ENCODE data around the gene NECAB2.

The NECAB2 gene

DNA sequence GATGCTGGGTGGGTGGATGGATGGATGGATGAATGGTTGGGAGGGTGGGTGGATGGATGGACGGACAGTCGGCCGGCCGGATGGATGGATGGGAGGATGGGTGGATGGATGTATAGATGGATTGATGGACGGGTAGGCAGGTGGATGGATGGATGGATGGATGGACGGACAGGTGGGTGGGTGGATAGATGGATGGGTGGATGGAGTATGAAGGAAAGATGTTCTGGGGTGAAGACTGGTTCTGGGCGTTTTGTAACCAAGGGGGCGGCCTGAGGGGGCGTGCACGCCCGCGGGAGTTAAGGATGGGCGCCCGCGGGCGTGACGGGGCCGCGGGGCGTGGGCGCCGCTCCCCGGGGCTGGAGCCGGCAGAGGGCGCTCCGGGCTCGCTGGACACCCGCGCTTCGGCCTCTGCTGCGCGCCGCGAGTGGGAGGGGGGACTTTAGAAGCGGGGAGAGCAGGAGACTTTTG, at the start of gene NECAB2:
NECAB2 (plus strand) TSS at position 407 of the 468 bp plus-strand sequence. CDS start 405 bp downstream, outside the sequence.
- DNase-seq (ENCODE audit: low spot score): no peak

DNA sequence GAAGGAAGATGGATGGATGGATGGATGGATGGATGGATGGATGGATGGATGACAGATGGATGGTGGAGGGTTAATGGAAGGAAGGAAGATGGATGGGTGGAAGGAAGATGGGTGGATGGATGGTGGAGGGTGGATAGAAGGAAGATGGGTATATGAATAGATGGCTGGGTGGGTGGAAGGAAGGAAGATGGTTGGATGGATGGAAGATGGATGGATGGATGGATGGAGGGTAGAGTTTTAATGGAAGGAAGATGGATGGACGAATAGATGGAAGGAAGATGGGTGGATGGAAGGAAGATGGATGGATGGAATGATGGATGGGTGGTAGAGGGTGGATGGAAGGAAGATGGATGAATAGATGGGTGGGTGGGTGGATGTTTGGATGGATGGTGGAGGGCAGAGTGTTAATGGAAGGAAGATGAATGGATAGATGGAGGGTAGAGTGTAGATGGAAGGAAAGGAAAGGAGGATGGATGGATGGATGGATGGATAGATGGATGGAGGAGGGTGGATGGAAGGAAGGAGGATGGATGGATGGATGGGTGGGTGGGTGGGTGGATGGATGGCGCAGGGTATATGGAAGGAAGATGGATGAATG, 47.1 kb upstream of the NECAB2 start:
- no peak for DNase-seq (ENCODE audit: low spot score)

DNA sequence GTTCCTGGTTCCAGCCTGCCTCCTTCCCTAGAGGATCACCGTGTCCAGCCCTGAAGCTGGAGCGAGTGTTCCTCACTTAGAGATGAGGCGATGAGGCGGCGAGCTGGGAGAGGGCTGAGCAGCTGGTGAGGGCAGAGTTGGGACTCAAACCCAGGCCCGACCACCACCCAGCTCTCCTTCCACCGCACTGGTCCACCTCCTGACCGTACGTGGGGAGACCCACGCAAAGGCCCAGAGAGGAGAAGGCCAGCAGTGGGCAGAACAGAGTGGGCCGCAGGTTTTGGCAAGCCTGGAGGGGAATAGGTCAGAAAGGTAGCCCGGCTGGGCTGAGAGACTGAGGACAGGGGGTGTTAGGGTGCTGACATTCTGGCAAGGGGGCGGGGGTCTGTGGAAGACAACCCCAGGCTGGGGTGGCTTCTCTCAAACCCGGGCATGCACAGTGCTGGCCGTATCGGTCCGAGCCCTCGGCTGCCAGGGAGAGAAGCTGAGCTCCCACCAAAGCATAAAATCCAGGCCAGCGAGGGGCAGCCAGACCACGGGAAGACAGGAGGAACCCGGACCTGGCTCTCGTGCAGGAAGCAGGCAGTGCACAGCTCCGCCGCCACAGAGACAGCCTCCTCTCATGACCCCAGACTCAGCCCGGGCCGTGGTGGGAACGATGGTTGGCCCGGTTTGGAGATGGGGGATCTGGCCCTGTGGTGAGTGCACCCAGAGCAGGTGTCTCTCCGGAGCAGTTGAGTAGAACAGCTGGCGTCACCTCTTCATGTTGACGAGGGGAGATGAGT, 44.3 kb upstream of the NECAB2 start:
- DNase-seq (ENCODE audit: low spot score): no peak

DNA sequence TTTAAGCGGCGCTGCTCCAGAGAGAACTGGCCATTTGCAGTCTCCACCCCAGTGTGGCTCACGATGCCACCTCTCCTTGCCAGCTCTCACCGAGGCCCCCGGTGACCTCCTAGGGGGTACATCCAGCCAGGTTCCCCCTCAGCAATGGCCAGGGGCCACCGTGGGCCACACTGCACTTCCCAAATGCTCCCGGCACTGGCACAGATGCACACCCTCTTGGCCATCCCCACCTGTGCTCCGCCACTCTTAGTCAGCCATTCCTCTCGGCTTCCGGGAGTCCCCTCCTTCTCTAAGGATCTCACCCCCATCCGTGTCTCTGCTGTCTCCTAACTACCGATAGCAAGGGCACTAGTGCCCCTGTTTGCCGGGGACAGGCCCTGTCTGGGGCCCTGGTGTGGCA, 43.4 kb upstream of the NECAB2 start:
- DNase-seq (ENCODE audit: low spot score): no peak

DNA sequence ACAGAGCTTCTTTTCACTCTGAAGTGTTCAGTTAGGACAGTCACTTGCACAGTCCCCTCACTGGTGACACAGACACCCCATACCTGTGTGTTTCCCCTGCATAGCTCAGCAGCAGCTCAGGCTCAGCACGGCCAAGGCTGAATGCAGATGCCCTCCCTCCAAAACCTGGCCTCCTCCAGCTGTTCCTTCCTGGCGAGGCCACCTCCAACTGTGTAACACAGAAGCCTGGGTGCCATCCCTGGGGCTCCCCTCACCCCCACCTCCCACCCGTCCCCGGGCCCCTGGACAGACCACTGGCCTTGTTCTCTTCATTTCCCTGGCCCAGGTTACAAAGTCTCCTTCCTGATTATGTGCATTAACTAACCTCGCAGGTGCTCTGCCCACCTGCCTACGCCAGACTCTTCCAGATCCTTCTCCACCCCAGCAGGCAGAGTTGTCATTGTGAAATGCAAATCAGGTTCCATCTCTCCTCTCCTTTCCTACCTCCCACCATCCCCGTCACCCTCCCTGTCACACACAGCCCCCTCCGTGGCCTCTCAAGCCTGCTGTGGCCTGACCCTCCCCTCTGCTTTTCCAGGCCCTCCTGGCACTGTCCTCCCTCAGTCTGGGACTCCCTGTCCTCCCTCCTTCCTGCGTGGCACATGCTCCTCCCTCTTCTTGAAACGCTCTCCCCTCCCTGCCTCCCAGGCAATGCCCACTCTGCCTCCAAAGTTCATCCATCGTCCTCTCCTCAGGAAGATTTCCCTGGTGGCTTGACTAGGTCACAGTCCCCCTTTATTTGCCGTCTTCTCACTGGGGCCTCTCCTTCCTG, 42.7 kb upstream of the NECAB2 start:
- DNase-seq (ENCODE audit: low spot score): no peak

DNA sequence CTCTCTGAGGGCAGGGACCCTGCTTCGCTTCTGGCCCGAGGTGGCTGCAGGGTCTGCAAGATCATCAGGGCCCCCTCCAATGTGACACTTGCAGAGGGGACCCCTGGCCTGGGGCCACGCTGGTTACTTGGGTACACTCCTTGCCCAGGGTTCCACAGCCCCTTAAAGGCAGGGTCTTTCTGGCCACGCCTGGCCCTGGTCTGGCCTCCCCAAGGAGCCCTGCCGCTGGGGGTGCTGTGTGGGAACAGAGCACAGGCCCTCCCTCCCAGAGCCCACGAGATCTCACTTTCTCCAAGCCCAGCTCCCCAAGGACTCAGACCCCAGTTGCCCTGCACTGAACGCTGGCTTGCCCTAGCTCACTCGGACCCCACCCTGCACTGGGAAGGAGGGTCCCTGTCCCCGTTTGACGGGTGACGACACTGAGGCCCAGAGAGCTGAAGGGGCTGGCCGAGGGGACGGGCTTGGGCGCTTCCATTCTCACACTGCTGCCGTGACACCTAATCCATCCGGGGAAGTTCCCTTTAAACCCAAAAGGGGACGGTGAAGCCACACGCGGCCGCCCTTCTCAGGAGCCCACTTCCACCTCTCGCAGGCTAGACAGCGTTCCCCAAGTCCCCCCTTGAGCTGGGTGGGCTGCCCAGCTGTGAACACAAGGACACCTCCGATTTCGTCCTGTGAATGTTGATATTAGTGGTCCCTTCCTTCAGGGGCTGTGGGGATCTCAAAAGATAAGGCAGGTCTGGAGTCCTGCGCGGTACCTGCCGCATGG, 41.9 kb upstream of the NECAB2 start:
- no peak for DNase-seq (ENCODE audit: low spot score)

DNA sequence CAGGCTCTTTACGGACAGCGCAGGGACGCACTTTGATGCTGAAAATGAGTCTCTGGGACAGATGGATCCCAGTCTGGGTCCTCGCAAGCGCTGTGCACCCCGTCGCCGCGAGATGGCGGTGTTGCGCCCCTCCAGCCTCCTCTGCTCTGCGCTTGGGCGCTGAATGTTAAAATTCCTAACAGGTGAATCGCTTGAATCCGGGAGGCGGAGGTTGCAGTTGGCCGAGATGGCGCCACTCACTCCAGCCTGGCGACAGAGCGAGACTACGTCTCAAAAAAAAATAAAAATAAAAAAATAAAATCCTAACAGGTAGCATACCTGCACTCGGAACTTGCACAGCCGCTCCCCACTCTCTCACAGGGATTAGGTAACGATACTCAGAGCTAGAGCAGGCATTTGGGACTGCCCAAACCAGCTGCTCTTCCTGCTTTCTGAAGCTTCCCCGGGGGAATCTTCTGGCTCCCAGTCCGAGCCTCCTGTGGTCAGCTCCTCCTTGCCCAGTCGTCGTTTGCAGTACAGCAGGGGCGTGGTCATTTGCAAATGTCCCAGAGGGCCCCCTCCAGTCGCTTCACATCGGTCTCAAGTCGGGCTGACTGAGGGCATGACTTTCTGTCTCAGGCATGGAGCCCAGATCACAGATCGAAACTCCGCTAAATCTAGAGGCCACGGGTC, 41.2 kb upstream of the NECAB2 start:
- DNase-seq (ENCODE audit: low spot score): peak; percentile 95

DNA sequence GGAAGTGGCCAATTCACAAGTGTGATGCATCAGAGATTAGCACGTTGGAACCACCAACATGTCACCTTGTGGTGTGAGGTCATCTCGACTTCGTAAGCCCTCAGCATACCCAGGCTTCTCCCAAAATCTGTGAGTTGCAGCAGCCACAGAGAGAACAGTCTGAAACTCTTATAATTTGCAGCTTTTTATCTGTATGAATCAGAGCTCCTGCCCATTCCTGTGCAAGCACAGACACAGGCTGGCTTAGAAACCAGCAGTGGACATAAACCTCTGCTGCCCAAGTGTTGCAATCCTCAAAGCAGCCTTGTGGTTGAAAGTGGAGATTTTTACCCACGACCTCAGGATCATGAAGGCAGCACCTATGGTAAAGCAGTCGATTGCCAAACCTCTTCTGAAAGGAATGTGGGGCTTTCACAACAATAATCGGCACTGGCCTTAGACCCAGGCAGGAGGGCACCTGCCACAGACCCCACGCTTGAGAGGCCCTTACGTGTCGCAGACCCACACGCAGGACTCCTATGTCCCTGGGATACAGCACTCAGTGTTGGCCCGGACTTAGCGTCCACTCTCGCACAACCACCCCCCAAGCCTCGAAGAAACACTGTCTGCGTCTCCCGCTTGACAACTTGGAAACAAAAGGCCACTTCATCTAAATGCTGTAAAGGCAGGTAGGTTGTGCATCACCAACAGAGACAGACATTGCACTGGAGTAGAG, 39.5 kb upstream of the NECAB2 start:
- peak; percentile 85 for DNase-seq (ENCODE audit: low spot score)

DNA sequence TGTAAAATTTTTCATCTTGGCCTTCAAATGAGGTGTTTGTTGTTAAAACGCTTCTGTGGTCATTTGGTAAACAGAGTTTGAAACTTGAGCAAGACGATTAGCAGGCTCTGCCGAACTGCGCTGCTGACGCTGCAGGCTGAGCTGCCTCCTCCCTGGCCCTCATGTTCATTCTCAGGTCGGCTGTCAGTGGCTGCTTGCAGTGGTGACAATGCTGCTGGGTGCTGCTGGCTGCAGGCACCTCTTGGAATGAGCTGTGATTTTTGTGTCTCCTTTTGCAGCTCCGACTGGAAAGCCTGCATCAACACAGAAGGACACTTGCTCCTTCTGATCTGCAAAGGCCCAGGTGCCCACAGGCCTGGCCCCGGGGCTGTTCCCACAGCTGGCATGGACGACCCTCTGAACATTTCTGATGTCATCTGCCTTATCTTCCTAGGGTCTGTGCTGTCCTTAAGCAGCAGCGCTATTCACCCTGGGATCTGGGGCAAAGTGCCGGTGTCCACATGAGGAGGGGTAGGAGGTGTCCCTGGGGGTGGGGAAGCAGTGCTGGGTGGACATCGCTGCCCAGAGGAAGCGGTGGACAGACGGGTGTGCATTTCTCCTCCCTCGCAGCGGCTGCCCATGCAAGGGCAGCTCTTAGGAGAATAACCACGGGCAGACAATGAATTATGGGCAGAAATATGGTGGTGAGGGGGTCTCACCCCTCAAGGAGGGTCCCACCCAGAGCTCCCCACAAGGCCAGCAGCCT, 38.1 kb upstream of the NECAB2 start:
- no peak for DNase-seq (ENCODE audit: low spot score)

DNA sequence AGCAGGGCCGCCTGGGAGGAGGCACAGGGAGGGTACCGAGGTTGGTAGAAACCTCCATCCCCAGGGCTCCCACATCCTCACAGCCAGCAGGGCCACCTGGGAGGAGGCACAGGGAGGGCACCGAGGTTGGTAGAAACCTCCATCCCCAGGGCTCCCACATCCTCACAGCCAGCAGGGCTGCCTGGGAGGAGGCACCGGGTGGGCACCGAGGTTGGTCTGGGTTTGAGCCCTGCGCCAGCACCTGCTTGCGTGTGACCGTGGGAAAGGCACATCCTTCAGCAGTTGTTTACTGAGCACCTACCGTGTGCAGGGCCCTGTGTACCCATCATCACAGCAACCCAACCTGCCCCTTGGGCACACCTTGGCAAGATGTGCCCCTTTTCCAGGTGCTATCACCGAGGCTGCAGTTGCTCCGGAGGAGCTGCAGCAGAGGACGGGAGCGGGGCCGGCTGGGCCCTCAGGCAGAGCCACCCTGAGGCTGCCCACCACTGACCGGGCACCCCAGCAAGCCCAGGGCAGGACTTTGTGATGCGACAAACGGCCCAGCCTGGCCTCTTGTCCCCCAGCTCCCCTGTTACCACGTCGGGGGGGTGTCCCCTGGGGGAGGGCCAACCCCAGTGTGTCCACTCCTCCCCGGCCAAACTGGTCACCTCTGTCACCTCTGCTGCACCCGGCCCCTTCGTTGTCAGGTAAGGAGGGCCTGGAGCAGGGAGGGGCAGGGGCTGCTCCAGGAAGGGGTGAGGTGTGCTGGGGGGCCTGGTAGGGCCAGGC, 37.1 kb upstream of the NECAB2 start:
- DNase-seq (ENCODE audit: low spot score): no peak

DNA sequence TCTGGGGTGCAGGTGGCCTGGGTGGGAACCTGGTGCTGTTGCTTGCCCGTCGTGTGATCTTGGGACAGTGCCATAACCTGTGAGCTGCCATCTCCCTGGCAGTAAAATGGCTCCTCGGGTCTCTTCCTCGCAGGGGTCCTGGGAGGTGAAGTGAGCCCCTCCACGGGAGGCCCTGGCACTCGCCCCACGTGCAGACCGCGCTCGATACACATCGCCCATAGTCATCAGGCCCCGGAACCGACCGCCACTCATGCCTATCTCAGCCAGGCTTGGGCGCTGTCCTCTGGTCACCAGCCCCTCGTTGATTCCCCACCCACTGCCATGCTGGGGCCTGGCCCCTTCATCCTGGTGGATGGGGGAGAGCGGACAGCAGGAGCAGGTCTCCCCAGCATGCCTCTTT, 36.5 kb upstream of the NECAB2 start:
- no peak for DNase-seq (ENCODE audit: low spot score)

DNA sequence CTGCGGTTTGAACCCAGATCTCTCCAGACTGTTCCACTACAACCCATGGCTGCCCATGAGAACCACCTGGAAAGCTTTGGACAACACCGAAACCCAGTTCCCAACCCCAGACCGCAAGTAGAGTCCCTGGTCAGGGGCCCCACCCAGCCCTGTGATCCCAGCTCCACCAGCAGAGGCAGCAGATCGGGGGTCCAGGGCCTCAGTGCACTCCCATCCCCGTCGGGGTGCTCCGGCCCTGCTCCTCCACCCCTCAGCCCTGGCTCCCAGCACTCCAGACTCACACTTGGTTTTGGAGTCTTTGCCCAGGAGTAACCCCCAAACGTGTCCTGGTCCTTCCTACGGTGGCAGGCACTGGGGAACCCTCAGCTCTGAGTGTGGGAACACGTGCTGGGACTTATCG, 35.7 kb upstream of the NECAB2 start:
- DNase-seq (ENCODE audit: low spot score): no peak

DNA sequence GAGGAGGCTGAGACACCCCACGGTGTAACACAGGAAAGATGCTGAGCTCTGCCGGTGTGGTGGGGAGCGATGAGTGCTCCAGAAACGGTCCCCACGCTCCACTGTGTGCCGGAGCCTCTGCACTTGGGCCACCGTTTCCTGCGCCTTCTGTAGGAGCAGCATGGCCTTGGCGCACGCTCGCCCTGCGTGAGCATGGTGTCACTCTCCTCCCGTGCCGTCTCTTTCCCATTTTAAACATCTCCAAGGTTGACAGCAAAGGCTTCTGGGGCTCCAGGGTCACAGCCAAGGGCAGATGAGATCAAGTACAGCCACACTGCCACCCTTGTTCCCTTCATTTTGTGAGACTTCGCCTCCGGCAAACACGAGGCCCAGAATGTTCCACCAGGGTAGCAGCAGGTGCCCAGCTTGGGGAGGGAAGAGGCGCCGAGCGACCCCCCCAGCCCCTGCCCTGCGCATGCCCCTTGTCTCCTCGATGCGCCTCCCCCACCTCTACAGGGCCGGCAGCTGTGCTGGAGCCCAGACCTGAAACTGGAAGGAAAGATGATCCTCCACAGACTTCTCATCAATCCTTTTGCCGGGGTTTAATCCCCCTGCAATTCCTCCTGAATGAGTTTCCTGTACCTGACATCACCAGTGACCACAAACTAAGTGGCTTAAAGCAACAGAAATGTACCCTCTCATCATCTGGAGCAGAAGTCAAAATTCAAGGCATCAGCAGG, 34.9 kb upstream of the NECAB2 start:
- DNase-seq (ENCODE audit: low spot score): no peak

DNA sequence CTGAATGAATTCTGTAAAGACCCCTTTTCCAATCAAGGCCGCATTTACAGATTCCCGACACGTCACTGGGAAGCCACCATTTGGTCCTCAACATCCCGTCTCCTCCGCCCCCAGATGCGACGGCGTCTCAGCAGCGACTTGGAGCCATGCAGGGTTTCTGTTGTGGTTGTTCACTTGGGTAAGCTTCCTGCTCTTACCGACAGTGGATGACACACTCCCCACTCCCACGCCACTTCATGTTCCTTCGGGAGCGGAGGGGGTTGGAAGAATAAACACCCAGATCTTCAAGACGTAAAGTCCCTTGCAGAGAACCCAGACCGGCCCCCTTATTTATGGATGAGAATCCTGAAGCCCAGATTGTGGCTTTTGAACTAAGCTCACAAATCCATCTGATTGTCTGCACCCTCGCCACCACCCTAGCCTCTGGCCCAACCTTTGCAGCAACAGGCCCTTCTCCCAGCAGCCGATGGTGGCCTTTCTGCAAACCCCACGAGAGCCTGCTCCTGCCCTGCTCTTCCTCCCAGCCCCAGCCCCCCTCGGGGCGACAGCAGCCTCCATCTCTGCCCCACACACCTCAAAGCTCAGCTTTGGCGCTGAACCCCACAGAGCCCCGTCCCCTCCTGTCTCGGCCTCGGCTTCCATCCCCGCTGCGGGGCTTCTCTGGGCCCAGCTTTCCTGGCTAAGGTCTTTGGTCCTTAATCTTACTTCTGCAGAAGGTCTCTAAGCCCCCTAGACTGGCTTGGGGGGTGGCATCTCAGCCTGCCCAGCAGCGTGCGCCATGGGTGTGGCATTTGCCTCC, 34.0 kb upstream of the NECAB2 start:
- DNase-seq (ENCODE audit: low spot score): no peak

DNA sequence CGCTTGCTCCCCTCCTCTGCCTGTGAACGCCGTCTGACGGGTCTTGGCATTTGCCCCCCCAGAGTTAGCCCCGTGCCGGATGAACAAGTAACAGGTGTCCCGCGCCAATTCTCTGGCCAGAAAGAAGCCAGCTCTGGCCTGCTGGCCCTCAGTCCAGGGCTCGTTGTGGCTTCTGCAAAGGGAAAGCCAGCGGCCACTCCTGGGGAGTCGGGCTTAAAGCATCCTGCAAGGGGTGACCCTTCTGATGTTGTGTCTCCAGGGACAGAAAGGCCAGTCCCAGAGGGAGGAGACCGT, 33.4 kb upstream of the NECAB2 start:
- no peak for DNase-seq (ENCODE audit: low spot score)

DNA sequence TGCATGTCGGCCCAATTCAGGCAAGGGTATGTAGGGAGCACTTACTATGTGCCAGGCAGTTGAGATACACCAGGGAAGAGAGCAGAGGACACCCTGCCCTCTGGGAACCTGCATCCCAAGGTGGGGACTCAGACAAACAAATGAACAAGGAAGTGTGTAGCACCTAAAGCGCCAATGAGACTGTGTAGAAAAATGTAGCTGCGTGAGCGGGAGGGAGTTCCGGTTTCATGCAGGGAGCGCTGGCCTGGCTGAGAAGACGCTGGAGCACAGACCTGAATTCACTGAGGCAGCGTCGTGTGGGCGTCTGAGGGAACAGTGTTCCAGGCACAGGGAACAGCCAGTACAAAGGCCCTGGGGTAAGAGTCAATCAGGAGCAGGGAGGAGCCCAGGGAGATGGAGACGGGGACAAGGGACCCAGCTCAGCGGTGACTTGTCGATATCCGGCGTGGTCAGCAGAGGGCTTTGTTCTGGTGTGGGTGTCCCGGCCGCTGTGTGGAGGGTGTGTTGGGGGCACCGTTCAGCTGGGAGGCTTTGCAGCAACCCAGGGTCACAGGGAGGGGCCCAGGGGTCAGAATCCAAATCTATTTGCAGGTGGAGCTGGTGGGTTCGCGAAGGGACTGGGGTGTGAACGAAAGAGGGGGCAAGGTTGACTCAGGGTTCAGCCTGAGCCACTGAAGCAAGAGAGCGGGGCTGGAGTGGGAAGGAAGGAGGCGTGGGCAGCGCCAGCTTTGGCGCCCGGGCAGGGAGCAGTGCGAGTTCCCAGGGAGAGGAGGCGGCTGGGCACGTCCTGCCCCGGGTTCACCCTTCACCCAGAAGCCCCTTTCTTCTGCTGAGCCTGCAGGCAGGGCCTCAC, 32.8 kb upstream of the NECAB2 start:
- no peak for DNase-seq (ENCODE audit: low spot score)

DNA sequence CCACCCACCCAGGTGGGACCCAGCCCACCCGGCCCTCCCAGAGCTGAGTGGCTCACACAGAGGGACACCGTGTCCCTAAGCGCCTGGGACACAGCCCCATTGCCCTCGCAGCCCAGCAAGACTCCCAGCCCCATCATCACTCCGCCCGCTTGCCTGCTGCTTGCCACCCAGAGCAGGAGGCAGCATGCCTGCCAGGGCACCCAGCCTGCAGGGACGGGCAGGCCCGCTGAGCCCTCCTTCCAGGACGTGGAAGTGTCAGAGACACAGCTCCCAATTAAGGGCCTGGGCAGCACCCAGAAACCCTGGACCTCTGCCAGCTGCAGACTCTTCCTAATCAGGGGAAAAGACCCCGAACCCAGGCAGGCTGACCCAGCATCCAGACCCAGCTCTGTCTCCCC, 32.2 kb upstream of the NECAB2 start:
- no peak for DNase-seq (ENCODE audit: low spot score)

Data from HuH-7 (cell line).